HepG2 (cell line): ENCODE data around the gene ANKRD11.

Experiments used
- GABPA ChIP-seq, 2 experiments: IDR thresholded peaks; 2 replicates each; pipeline ENCODE4 v1.6.1; 2011 to 2016; ENCODE audit warnings: low read depth in 2 of 2, low read length in 1 of 2, missing biosample characterization in 1 of 2, missing genetic modification characterization in 1 of 2
- PHF21A ChIP-seq: sonication (generic); formaldehyde crosslinking; IDR thresholded peaks from 2 replicates; pipeline ENCODE4 v1.5.0; 2020; ENCODE audit warnings: mild to moderate bottlenecking, missing genetic modification reagents
- TAF1 ChIP-seq: sonication (generic); formaldehyde crosslinking; IDR thresholded peaks from 2 replicates; pipeline ENCODE4 v1.4.0; 2020; ENCODE audit warnings: missing genetic modification reagents
- ZNF589 ChIP-seq: sonication (generic); formaldehyde crosslinking; conservative IDR thresholded peaks from 2 replicates; pipeline ENCODE4 v1.8.0; 2022; ENCODE audit warnings: mild to moderate bottlenecking, moderate library complexity, missing genetic modification reagents
- TF ChIP-seq, protein P1 (sequence below): sonication (generic); formaldehyde crosslinking; IDR thresholded peaks from 2 replicates; pipeline ENCODE4 v1.9.0; 2021; ENCODE audit warnings: missing genetic modification reagents, borderline replicate concordance
- TF ChIP-seq, protein P2 (sequence below): sonication (generic); formaldehyde crosslinking; IDR thresholded peaks from 2 replicates; pipeline ENCODE4 v1.5.0; 2020; ENCODE audit warnings: mild to moderate bottlenecking, missing genetic modification reagents, borderline replicate concordance
- TF ChIP-seq, protein P3 (sequence below): sonication (generic); formaldehyde crosslinking; IDR thresholded peaks from 2 replicates; pipeline ENCODE4 v1.4.0; 2020; ENCODE audit warnings: missing genetic modification reagents
- TF ChIP-seq, protein P4 (sequence below): sonication (generic); formaldehyde crosslinking; IDR thresholded peaks from 2 replicates; pipeline ENCODE4 v1.8.0; 2022; ENCODE audit warnings: mild to moderate bottlenecking, missing genetic modification reagents, moderate library complexity

DNA sequence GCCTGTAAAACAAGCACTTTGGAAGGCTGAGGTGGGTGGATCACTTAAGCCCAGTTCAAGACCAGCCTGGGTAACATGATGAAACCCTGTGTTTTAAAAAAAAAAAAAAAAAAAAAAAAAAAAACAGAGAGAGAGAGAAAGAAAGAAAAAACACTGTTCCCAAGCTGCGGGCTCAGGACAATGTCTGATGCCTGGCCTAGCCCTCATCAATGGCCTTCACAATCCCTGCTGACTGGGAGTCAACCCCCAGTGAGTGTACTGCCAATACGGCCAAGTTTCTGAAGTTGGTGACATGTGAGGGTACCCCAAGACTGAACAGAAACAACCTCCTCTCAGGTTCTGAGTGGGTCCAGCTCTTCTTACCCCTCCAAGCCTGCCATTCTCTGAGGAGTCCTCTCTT, 156.3 kb downstream of the ANKRD11 start:
- TF ChIP-seq, protein P1, sequence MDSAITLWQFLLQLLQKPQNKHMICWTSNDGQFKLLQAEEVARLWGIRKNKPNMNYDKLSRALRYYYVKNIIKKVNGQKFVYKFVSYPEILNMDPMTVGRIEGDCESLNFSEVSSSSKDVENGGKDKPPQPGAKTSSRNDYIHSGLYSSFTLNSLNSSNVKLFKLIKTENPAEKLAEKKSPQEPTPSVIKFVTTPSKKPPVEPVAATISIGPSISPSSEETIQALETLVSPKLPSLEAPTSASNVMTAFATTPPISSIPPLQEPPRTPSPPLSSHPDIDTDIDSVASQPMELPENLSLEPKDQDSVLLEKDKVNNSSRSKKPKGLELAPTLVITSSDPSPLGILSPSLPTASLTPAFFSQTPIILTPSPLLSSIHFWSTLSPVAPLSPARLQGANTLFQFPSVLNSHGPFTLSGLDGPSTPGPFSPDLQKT: no peak
- TF ChIP-seq, protein P2, sequence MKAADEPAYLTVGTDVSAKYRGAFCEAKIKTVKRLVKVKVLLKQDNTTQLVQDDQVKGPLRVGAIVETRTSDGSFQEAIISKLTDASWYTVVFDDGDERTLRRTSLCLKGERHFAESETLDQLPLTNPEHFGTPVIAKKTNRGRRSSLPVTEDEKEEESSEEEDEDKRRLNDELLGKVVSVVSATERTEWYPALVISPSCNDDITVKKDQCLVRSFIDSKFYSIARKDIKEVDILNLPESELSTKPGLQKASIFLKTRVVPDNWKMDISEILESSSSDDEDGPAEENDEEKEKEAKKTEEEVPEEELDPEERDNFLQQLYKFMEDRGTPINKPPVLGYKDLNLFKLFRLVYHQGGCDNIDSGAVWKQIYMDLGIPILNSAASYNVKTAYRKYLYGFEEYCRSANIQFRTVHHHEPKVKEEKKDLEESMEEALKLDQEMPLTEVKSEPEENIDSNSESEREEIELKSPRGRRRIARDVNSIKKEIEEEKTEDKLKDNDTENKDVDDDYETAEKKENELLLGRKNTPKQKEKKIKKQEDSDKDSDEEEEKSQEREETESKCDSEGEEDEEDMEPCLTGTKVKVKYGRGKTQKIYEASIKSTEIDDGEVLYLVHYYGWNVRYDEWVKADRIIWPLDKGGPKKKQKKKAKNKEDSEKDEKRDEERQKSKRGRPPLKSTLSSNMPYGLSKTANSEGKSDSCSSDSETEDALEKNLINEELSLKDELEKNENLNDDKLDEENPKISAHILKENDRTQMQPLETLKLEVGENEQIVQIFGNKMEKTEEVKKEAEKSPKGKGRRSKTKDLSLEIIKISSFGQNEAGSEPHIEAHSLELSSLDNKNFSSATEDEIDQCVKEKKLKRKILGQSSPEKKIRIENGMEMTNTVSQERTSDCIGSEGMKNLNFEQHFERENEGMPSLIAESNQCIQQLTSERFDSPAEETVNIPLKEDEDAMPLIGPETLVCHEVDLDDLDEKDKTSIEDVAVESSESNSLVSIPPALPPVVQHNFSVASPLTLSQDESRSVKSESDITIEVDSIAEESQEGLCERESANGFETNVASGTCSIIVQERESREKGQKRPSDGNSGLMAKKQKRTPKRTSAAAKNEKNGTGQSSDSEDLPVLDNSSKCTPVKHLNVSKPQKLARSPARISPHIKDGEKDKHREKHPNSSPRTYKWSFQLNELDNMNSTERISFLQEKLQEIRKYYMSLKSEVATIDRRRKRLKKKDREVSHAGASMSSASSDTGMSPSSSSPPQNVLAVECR: no peak
- TF ChIP-seq, protein P3, sequence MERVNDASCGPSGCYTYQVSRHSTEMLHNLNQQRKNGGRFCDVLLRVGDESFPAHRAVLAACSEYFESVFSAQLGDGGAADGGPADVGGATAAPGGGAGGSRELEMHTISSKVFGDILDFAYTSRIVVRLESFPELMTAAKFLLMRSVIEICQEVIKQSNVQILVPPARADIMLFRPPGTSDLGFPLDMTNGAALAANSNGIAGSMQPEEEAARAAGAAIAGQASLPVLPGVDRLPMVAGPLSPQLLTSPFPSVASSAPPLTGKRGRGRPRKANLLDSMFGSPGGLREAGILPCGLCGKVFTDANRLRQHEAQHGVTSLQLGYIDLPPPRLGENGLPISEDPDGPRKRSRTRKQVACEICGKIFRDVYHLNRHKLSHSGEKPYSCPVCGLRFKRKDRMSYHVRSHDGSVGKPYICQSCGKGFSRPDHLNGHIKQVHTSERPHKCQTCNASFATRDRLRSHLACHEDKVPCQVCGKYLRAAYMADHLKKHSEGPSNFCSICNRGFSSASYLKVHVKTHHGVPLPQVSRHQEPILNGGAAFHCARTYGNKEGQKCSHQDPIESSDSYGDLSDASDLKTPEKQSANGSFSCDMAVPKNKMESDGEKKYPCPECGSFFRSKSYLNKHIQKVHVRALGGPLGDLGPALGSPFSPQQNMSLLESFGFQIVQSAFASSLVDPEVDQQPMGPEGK (CRISPR knock-in tag): no peak
- TF ChIP-seq ZNF589 (CRISPR knock-in tag) (no peak), PHF21A (CRISPR knock-in tag) (no peak), GABPA (IDR thresholded peaks at IDR 0.05; ENCODE audit: low read depth, low read length) (no peak), GABPA (CRISPR knock-in tag; IDR thresholded peaks at IDR 0.05; ENCODE audit: low read depth) (no peak), TAF1 (no peak)
- TF ChIP-seq, protein P4, sequence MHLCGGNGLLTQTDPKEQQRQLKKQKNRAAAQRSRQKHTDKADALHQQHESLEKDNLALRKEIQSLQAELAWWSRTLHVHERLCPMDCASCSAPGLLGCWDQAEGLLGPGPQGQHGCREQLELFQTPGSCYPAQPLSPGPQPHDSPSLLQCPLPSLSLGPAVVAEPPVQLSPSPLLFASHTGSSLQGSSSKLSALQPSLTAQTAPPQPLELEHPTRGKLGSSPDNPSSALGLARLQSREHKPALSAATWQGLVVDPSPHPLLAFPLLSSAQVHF (CRISPR knock-in tag): no peak
